HG03060 (cell line): ENCODE measurements around the gene FUCA1.
"Not testable (repeated sequence)": the region's sequence is repeated elsewhere in the genome, so short reads cannot be mapped to it uniquely, and the experiment has no call there.

Experiments
- ATAC-seq: cut with Tn5 transposase; IDR thresholded peaks from one replicate; pipeline ENCODE4 v1.9.1; 2021; ENCODE audit warnings: low read depth, moderate number of reproducible peaks; ENCODE audit not compliant: unreplicated experiment

FUCA1 gene

DNA sequence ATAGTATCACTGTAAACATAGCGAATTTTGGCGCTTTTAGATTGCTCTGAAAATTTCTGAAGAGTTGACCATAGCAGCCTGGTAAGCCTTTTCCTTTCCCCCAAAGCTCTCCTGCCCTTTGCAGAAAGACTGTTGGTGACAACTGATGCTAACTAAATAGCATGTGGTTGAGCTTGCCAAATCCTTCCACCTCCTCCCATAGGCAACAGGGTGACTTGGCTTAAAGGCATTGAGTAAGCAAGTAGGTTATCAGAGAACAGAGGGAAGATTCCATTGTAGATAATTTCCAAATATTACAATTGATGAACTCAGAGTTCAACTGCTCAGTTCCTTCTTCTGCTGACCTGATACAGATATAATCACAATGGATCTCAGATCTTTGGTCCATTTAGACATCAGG lies 22.9 kb downstream of the FUCA1 start:
- ATAC-seq: no peak

DNA sequence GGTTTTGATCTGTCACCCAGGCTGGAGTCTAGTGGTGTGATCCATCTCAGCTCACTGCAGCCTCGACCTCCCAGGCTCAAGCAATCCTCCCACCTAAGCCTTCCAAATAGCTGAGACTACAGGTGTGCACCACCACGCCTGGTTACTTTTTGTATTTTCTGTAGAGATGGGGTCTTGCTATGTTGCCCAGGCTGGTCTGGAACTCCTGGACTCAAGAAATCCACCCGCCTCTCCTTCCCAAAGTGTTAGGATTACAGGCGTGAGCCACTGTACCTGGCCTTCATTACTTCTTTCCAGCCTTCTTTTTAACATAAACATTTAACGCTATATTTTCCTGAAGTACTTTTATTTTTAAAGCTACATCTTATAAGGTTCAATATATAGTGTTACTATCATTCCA lies 24.4 kb downstream of the FUCA1 start:
- no peak for ATAC-seq

DNA sequence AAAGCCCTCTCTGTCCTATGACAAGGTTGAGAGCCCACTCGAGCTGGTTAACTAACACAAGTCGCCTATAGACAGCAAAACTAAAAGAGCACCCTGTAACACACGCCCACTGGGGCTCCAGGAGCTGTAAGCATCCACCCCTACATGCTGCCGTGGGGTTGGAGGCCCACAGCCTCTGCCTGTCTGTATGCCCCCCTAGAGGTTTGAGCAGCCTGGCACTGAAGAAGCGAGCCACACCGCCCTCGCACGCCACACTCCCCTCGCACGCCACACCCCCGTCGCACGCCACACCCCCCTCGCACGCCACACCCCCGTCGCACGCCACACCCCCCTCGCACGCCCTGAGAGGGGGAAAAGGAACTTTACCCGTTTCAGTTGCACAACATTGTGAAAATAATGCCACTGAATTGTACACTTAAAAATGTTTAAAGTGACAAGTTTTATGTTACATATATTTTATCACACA lies 29.7 kb downstream of the FUCA1 start:
- no peak for ATAC-seq

DNA sequence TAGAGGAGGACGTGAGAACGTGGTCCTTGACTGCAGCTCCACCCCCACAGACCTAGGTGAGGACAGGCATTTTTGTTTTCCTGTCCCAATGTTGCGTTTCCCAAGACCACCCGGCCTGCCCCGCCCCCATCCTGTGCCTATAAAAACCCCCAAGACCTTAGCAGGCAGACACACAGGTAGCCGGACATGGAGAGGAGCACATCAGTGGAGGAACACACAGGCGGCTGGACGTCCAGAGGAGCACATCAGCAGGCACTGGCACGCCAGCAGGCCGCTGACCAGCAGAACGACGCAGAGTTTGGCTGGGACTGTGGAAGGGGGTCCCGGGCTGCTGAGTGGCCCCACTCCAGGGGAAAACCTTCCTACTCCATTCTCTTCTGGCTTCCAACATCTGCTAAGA lies 30.2 kb downstream of the FUCA1 start:
- no peak for ATAC-seq

DNA sequence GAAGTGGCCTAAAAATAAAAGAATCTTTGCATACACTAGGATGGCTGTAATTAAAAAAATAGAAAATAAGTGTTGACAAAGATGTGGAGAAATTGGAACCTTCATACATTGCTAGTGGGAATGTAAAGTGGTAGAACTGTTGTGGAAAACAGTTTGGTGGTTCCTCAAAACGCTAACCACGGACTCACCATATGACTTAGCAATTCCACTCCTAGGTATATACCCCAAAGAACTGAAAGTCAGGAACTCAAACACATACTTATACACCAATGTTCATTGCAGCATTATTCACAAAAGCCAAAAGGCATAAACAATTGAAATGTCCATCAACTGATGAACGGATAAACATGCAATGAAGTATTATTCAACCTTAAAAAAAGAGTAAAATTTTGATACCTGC lies 32.1 kb downstream of the FUCA1 start:
- ATAC-seq: no peak

DNA sequence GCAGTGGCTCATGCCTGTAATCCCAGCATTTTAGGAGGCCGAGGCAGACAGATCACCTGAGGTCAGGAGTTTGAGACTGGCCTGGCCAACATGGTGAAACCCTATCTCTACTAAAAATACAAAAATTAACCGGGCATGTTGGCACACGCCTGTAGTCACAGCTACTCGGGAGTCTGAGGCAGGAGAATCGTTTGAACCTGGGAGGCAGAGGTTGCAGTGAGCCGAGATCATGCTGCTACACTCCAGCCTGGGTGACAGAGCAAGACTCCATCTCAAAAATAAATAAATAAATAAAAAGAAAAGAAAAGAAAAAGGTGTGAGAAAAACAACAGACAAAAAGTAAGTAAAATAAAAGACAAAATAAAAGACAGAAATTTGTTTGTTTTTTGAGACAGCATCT lies 33.9 kb downstream of the FUCA1 start:
- ATAC-seq: not testable (repeated sequence)

DNA sequence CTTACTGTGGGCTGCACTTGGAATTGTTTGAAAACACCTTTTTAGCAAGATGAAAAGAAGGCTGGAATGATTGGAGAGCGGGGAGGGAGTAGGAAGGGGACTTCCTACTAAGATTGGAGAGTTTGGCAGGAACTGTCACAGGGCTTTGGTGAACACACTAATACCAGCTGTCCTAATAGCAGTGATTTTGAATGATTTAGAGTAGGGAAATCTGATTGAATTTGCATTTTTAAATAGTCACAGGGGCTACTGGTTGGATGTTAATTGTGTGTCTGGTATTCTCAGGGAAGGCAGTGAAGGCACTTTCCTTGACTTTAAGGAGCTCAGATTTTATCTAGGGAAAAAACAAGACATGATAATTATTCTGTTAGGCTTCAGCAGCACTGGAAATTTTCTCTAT lies 40.4 kb downstream of the FUCA1 start:
- ATAC-seq: no peak

DNA sequence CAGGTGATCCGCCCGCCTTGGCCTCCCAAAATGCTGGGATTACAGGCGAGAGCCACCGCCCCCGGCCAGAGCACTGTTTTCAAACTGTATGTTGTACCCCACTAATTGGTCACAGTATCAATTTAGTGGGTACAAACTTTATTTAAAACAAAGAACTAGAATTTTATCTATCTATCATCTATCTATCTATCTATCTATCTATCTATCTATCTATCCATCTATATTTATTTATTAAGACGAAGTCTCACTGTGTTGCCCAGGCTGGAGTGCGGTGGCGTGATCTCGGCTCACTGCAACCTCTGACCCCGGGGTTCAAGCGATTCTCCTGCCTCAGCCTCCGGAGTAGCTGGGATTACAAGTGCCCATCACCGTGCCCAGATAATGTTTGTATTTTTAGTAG lies 41.5 kb downstream of the FUCA1 start:
- ATAC-seq: not testable (repeated sequence)

DNA sequence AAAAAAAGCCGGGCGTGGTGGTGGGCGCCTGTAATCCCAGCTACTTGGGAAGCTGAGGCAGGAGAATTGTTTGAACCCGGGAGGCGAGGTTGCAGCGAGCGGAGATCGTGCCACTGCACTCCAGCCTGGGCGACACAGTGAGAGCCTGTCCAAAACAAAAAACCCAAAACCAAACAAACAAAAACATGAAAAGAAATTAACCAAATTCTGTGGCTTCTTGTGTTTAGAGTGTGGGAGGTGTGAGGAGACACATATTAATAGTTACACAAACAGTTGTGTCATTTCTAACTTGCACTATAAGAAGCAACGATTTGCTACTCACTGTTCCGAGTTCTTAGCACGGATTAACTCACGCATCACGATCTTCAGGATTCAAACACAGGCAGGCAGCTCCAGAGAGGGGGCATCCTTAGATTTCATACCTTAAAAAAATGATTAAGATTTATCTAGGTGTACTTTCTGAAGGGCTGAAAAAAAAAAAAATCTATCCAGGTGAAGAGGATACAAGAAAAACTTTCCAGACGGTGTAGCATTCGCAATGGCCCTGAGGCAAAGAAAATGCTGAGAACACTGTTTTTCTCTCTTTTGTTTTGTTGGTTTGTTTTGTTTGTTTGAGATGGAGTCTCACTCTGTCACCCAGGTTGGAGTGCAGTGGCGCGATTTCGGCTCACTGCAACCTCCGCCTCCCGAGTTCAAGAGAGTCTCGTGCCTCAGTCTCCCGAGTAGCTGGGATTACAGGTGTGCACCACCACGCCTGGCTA lies 42.1 kb downstream of the FUCA1 start:
- peak; percentile 58 for ATAC-seq

DNA sequence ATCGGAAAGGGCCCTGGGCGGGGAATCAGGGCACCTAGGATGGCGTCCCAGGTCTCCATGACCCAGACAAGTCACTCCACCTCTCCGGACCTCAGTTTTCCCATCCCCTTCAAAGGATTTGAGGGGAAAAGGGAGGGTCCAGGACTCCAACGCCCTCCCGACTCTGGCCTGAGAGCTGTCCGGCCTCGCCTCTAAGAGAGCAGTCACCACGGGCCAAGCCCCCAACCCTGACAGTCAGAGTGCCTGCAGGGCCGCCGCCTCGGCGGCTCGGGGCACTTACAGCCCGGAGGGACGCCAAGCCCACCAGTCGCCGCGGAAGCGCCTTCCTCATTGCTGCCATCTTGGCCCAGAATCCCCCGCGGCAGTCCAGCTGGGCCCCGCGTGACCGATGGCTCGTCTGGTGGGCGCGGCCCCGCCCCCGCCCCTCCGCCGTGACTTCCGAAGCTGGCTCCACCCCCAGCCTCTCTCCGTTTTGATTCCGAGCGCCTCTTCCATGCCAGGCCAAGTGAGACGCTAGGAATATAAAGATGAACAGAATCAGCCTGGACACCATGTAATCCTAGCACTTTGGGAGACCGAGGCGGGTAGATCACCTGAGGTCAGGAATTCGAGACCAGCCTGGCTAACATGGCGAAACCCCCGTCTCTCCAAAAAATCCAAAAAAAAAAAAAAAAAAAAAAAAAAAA lies 42.9 kb downstream of the FUCA1 start, which contains the start of gene HMGCL:
HMGCL (minus strand) TSS at position 354 of the 686 bp plus-strand sequence; CDS start at position 340, 14 bp downstream.
- peak; percentile 45 for ATAC-seq

DNA sequence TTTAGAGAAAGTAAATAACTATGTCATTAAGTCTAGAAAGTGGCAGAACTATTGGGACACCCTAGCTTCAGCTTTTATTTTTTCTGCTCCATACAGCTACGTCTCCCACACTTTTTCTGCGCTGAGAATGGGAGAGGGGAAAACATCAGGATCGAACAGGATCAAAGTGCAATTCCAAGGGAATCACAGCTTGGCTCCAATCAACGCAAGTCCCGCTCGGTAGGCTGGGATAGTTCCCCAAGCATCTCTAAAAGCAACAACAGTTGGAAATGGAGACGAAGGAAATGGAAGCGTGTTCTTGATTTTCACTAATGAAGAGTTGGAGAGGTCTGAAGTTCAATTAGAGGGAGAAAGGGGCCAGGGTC lies 43.4 kb downstream of the FUCA1 start:
- no peak for ATAC-seq

DNA sequence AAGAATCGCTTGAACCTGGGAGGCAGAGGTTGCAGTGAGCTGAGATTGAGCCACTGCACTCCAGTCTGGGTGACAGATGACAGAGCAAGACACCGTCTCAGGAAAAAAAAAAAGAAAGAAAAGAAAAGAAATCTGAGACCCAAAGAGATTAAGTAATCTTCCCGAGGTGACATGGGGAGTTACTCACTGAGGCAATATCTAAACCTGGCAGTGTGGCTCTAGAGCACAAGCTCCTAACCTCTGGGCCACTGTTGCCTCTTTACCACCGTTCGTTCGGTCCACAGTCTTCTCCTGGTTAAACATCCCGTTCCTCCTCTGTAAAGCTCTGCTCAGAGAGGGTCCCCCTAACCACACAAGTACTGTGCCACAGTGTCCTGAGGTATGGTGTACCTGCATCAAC lies 44.3 kb downstream of the FUCA1 start:
- ATAC-seq: no peak

DNA sequence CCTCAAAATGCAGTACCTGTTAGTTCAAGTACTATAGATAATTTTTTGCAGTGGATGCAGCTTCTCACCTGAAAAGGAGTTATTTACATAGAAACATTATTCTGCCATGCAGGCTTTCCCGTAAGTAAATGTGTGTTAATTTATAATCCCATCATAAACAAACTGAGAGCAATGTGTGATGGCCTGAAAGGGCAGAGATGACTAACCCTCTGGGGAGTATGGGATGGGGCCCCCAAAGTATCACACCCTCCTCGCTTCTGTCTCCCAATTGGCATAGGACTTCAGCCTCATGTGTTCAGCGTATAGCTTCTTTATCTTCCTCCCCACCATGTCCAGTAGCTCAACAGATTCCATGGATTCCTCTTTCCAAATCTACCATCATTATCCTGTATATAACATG lies 50.5 kb downstream of the FUCA1 start:
- no peak for ATAC-seq

DNA sequence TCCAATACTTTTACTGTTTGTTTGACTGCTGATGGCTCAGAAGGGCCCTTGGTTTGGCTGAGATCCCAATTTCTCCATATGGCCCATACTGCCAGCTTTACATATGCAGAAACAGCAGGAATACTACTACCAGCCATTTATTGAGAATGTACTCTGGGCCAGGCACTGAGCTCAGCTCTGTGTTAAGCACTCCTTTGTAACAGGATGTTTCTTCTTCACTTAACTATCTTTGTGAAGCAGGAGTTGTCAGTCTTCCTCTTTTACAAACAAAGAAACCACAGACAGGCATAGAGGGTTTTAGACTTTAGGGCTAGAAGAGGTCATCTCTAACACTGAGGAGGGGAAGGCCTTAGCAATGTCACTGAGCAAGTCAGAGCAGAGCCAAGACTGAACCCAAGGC lies 51.2 kb downstream of the FUCA1 start:
- ATAC-seq: no peak

DNA sequence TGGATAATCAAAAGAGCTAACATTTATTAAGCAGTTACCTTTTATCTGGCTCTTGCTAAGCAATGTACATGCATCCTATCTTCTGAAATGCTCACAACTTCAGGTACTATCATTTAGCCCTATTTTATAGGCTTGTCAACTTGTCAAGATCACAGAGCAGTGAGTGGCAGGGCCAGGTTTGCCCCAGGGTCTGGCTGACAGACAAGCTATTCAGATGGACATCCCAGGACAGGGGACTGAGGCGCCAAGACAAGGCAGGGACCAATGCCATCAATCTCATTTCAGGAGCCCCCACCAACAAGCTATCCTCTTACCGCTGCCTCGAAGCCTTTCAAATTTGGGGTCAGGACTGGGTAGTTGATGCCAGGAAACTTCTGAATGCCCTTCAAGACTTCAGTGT lies 51.7 kb downstream of the FUCA1 start:
- ATAC-seq: no peak

DNA sequence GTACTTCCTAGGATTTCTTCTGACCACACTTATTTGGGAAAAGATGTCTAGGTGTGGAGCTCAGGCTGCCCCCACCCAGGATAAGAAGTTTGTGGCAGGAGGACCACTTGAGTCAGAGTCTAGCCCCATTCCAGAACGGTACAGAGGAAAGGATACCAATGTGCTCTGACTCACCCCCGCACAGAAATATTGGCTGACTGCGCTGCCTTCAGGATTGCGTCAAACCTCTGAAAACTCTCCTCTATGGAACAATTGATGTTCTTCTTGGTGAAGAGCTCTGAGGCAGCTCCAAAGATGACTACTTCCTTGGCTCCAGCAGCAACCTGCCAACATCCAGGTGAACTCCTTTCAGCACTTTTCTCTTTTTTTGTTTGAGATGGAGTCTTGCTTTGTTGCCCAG lies 54.1 kb downstream of the FUCA1 start:
- ATAC-seq: no peak

DNA sequence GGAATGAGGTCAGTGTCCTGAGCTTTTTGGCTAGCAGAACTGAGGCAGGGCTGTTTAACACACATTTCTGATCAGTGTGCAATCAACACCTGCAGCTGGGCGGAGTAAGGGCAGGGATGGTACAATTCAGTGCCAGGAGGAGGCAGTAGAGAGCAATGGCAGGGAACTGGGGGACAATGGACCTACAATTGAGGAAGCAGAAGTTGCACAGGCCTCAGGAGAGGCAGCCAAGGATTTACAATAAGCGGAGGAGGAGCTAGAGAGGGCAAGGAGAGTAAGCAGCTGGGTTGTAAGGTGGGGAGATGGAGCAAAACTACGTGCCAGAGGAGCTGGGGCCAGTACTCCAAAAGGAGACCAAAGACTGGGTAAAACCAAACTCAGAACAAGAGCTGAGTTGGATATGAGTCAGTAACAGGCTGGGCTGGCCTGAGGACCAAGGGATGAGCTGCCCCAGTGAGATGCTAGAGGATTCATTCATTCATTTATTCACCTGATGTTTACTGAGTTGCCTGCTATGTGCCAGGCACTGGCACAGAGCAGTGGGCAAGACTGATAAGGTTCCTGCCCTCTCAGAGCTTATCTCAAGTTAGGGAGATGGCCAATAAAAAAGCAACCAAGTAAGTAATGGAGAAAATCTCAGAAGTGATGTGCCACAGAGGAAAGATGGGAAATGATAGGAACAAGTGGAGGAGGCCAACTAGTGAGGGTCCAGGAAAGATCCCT lies 57.1 kb downstream of the FUCA1 start:
- ATAC-seq: peak; percentile 60

DNA sequence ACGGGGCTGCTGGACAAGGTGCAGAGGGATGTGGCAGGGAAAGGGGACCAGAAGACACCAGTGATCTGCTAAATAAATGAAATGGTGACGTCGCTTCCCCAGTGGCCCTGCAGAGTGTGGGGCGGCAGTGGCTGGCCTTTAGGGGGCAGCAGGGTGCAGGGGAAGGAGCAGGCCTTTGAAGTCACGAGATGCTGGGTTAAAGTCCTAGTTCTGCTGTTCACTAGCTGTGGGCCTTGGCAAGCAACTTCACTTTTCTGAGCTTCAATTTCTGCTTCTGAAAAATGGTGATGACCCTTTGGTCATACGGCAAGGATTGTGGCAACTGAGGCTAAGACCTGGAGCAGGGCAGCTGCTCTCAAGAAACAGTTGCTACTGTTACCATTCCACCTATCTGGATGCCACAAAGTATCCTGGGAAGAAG lies 58.3 kb downstream of the FUCA1 start:
- ATAC-seq: no peak

DNA sequence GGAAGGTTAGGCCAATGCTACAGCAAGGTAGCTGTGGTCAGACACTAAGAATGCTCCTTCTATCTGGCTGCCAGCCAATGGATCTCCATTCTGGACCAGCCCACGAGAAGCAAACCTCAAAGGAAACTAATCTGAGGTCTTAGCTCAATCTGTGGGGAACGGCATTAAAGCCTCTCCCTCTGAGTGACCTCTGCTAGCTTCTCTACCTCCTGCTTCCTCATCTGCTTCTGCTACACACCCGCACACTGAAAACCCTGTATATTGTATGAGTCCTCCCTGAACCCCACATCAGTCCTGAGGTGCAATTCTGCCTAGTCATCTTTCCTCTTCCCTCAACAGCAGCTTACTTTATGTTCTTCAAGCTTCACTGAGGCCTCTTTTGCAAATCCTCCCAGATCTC lies 60.6 kb downstream of the FUCA1 start:
- no peak for ATAC-seq

DNA sequence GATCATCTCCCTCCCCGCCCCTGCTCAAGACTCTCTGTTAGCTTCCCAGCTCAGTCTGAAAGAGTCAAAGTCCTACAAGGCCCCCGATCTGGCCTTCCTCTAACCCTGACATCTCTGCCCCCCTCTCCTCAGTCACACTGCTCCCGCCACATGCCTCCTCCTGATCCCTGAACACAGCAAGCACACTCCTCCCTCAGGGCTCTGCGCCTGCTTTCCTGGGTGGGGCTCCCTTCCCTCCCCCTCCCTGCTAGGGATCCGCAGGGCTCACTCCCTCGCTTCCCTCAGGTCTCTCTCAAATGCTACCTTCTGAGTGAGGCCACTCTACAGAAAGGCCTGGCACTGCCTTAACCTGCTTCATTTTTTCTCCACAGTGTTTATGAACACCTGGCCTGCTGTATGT lies 61.8 kb downstream of the FUCA1 start:
- no peak for ATAC-seq

DNA sequence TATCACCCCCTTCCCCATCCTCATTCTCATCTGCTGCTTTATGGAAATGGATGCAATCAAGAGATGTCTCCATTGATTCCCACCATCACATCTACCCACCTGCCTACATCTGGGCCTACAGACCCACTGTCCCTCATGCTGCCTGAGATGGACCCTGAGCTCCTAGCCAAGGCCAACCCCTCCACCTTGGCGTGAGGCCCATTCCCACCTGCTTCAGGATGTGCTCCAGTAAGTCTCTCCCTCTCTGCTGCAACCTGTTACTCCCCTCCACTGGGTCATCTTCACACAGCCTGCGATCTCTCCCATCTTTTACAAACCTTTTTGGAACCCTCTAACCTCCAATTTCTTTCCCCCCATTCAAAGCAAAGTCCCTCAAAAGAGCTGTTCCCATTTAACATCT lies 63.1 kb downstream of the FUCA1 start:
- ATAC-seq: no peak
